Measurements from ENCODE around the gene HOXB3. TPM values are rescaled to one million over a fixed set of nuclear protein-coding genes. Genes with fewer than 3 reads are reported as not detected.
A peak's percentile ranks its signal among the peaks of the same experiment; 100 is the strongest.

Gene HOXB3
- polyA plus RNA-seq, 4 donors = 145 to 170 (median 155) TPM

- DNase-seq (ENCODE audit: low read depth in 4 of 4, low spot score in 3 of 4) = no peak
Measured at GRCh38 chr17:48588528-48588927, 1.5 kb downstream of the HOXB3 start.

- DNase-seq (ENCODE audit: low read depth in 4 of 4, low spot score in 3 of 4) = no peak
Measured at GRCh38 chr17:48588074-48588415, 2.0 kb downstream of the HOXB3 start.

DNA sequence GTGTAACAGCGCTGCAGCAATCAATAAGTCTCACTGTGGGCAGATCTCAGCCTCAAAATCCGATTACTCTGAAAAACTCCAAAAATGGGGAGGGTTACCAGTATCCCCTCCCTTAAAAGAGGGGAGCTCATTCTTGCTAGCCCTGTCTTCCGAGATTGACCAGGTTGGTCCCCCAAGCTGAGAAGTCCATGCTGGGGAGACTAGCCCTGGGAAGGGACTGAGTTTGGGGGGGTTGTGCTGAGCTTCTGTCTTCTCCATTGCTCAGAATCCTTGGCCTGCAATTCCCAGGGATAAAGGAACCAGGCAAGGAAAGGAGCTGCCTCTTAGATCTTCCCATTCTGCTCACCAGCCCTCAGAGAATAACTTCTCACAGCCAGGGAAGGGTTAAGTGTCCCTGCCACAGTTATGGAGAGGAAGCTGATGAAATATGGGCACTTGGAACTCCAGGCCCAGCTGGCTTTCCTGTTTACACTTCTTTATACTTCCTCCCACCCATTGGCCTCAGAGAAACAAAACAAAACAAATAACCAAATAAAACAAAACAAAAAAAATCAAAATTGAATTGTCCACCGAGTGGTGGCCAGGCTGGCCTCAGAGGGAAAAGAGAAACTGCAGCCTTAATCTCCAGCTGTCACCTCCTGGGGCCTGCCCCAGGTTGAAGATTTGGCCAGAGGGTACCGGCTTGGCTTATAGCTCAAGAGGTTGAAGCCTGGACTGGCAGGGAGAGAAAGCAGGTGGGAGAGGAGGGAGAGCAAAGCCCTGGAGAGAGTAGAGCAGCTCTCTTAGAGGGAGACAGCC lies 2.6 kb downstream of the HOXB3 start:
- DNase-seq (ENCODE audit: low read depth in 4 of 4, low spot score in 3 of 4) = no peak

GRCh38 chr17:48586355-48587258 lies 3.4 kb downstream of the HOXB3 start:
- no peak for DNase-seq (ENCODE audit: low read depth in 4 of 4, low spot score in 3 of 4)

GRCh38 chr17:48584223-48584741 lies 5.8 kb downstream of the HOXB3 start:
- DNase-seq (ENCODE audit: low read depth in 4 of 4, low spot score in 3 of 4) = no peak

DNA sequence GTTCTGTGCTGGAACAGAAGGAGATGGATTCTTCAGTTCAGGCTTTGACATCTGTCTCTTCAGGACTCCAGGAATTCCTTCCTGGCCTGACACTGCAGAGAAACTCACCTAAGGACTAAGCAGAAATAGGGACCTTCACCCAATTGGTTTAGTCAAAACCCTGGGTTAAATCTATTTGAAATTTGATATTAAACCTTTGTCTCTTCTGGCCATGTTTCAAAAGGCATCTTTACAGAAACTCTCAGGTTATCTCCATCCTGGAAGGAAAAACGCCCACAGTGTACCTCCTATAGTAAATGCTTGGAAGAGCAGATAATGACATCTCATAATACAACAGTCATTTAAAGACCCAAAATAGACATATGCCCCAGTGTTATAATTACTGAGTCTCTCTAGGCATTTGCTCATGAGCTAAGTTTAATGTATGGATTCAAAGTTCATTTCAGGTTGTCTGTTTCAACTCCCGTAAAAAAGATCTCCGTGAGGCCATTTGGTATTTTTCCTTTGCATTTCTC lies 6.3 kb downstream of the HOXB3 start:
- no peak for DNase-seq (ENCODE audit: low read depth in 4 of 4, low spot score in 3 of 4)

GRCh38 chr17:48582750-48583069 lies 7.3 kb downstream of the HOXB3 start:
- DNase-seq (ENCODE audit: low read depth in 4 of 4, low spot score in 3 of 4) = no peak

- no peak for DNase-seq (ENCODE audit: low read depth in 4 of 4, low spot score in 3 of 4)
Measured at GRCh38 chr17:48579760-48580554, 10.1 kb downstream of the HOXB3 start.

DNA sequence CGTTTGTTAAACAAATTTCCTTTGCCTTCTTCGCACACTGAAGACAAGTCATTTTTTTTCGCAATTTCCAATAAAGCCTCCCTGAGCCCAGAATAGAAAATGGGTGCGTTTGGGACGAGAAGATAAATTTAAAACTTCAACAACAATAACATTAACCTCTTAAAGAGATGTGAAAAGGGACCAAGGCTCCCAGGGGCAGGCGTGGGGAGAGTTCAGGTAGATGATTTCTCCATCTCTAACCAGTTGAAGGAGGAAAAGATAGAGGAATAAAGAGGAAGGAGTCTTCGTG lies 10.6 kb downstream of the HOXB3 start:
- no peak for DNase-seq (ENCODE audit: low read depth in 4 of 4, low spot score in 3 of 4)

DNA sequence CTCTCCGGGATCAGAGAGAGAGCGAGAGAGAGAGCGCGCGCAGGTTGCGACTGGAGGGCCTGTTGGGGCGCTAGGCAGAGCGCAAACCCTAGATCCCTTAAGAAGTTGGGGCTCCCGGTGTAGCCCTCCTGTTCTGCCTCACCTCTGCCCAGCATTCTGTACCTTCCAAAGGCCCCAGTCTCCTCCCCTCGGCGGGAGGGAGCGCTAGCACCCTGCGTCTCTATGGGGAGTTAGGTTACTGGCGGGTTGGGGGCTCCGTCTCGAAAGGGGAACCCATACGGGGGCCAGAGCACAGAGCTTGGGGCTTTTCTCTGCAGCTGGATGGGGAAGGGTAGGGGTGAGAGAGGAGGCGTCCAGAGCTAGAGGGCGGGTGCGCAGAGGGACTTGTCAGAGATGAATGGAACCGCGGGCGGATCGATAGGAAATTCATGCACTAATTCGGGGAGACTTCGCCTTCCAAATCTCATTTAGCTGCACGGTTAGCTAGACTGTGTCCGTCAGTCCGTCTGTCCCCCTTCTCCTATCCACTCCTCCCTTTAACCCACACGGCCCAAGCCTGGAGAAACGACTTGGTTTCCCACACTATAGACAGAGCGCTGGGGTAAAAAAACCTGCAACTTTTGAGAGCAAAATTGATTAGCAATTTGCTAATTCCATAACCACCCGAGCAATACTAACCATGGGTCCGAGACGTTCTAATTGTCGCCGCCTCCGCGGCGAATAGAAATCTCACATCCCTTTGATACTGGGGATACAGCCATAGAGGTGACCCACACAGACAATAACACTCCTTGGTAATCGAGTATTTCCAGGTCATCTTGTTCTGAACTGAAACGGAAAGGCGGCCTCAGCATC lies 11.2 kb downstream of the HOXB3 start:
- no peak for DNase-seq (ENCODE audit: low read depth in 4 of 4, low spot score in 3 of 4)

GRCh38 chr17:48577946-48578615 lies 12.0 kb downstream of the HOXB3 start, which contains the start of gene HOXB4:
Gene HOXB4, minus strand, starts transcription at chr17:48578350. Its CDS starts 31 bp downstream, at chr17:48578319.
- DNase-seq (ENCODE audit: low read depth in 4 of 4, low spot score in 3 of 4) = no peak

GRCh38 chr17:48577330-48577945 lies 12.6 kb downstream of the HOXB3 start:
- peak in 3 of 4 donors; percentile 83 to 92 (median 92) for DNase-seq (ENCODE audit: low read depth in 4 of 4, low spot score in 3 of 4)

DNA sequence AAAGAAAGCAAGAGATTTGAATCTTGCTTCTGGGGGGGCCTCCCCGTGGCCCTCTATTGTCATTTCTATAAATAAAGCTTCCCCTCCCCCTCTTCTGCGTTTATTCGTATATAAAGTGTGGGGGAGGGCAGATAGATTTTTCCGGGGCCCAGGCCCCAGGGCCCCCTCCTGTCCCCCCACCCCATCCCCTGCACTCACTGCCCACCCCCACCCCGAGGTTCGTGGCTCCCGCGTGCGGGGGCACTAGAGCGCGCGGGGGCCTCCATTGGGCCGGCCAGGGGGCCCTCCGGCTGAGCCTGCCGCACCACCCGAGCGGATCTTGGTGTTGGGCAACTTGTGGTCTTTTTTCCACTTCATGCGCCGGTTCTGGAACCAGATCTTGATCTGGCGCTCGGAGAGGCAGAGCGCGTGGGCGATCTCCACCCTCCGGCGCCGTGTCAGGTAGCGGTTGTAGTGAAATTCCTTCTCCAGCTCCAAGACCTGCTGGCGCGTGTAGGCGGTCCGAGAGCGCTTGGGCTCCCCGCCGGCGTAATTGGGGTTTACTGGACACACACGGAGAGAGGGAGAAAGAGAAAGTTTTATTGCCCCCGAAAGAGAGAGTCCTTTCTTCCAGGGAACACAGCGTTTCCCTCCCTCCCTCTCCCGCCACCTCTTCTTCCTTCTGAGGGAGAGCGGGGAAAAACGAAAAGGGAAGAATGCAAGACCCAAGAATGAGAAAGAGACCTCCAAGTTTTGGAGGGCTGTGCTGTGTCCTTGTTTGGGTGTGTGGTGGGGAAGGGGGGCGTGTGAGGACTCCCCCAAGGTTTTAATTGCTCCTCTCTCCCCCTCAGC lies 13.3 kb downstream of the HOXB3 start:
- no peak for DNase-seq (ENCODE audit: low read depth in 4 of 4, low spot score in 3 of 4)

DNA sequence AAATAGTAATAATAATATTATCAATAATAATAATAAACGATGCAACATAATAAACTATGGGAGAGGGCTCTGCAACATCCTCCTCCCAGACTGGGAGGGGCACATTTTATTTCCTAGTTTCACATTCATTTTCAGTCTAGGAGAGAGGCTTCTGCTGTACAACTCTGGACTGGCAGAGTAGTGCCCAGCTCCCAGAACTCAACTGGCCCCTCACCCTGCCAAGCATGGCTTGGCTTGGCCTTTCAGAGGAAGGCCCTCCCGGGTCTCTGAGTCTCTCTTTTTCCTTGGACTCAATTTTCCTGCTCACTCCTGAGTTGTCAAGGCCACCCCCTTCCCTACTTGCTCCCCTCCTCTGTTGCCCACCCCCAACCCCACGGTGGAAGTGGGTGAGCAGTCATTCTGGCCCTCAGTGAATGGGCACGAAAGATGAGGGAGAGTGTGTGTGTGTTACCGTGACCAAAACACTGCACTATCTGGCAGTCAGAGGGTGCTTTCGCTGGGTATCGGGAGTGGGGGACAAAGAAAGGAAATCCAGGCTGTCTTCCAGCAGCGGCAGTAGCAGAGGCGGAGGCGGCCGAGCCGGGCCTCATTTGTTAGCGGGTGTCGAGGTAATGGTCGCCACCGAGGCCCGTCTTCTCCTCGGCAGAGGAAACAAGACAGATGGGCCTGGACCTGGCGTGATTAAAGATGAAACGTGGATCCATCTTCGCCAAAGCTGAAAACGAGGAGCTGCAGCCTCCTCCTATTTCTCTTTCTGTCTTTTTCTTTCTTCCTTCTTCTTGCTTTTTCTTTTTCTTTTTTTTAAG lies 14.2 kb downstream of the HOXB3 start:
- DNase-seq (ENCODE audit: low read depth in 4 of 4, low spot score in 3 of 4) = no peak

DNA sequence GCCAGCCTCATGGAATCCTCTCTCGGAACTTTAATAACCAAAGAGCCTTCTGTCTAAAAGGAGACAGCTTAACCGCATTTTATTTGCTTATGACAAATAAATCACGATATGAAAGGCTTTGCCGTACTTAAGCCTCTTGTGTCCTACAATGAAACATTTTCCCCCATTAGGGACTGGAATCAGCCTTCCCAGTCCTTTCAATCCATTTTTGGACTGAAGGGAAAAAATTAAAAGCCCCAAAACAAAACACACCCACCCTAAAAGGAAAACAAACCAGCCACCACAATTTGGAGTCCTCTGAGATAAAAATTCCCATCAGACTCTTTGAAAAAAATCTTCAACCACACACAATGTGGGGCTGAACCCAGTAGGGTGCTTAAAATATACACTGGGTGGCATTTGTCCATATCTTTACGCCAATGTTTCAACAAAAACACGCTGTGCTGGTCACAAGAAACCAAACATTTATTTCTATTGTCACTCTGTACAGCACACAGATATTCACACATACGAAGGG lies 14.9 kb downstream of the HOXB3 start:
- DNase-seq (ENCODE audit: low read depth in 4 of 4, low spot score in 3 of 4) = no peak

- no peak for DNase-seq (ENCODE audit: low read depth in 4 of 4, low spot score in 3 of 4)
Measured at GRCh38 chr17:48574505-48575065, 15.5 kb downstream of the HOXB3 start.

Measured in right renal pelvis (tissue), 4 donors.